HG03460 (cell line): Measurements from ENCODE around the gene RAD51B.
A peak's percentile ranks its signal among the peaks of the same experiment; 100 is the strongest.
"Not testable (repeated sequence)": the region's sequence is repeated elsewhere in the genome, so short reads cannot be mapped to it uniquely, and the experiment has no call there.

Experiments
- ATAC-seq: cut with Tn5 transposase; IDR thresholded peaks from one replicate; pipeline ENCODE4 v1.9.1; 2021; ENCODE audit not compliant: unreplicated experiment

Gene RAD51B

DNA sequence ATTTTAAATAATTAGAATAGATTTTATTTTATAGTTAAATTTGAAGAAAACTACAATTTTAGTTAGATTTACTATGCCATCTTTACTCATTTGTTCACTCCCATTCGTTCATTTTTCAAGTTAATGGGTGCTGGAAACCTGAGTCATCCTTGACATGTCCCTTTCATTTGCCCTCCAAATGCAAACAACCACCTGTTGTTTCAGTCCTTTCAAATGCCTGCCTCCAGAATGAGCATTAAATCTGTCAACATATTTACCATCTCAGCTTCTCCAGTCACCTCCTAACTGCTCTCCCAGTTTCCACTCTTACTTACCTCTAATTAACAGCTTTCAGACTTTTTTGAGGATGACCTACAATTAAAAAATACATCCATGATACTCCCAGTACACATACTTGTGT, 375.5 kb downstream of the RAD51B start:
- no peak for ATAC-seq

DNA sequence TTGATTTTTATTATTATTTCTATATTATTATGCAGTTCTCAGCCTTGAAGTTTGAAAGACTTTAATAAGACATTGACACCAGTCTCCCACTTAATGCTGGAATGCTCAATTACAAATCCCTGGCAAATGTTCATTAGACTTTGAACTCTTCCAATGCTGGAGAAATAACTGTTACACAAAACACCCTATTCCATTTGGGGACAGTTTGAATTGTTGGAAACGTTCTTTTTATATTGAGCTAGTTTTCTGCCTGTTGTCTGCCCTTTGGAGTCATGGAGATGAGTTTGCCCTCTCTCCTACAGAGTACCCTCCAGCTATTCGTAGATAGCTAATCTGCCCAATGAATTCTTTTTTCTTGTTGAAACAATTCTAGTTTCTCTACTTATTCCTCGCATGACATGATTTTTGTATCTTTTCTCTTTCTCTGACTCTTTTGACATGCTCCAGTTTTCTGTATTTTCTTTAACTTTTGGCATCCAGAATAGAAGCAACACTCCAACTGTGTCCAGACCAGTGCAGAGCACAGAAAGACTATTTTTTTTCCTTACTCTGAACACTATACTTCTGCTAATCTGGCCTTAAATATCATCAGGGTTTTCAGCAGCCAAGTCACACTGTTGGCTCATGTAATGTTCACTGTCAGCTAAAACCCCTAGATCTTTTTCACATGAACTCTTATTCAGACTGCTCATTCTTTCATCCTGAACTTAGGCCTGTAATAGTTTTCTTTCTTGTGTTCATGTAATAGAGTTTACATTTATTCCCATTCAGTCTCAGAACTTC, 379.3 kb downstream of the RAD51B start:
- ATAC-seq = no peak

DNA sequence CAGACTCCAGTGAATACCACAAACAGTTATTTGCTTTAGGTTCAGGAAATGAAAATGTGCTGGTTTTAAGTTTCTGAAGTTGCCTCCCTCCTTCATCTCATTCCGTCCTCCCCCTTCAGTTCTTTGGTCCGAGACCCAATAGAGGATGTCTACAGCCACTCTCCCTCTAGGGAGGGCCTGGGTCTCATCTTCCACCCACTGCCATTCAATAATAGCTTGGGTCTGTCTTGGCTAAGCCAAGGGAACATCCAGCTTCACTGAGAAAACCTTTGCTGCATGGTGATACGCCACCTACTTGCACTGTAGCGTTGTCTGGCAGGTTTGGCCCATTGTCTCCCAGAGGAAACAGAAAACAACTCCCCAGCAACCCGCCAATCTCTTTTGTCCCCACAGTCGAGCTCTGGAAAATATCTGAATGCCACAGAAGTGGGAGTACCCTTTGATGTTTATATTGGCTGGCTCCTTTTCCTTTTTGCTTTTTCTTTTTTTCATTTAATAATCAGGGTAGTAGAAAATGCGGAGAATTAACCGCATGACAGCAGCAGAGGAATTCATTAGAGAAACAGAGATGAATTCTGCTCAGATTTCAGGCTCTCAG, 380.1 kb downstream of the RAD51B start:
- ATAC-seq = no peak

GRCh38 chr14:68203871-68204270, 384.3 kb downstream of the RAD51B start:
- ATAC-seq = no peak

- no peak for ATAC-seq
These were observed 388.6 kb downstream of the RAD51B start for GRCh38 chr14:68208218-68208617.

DNA sequence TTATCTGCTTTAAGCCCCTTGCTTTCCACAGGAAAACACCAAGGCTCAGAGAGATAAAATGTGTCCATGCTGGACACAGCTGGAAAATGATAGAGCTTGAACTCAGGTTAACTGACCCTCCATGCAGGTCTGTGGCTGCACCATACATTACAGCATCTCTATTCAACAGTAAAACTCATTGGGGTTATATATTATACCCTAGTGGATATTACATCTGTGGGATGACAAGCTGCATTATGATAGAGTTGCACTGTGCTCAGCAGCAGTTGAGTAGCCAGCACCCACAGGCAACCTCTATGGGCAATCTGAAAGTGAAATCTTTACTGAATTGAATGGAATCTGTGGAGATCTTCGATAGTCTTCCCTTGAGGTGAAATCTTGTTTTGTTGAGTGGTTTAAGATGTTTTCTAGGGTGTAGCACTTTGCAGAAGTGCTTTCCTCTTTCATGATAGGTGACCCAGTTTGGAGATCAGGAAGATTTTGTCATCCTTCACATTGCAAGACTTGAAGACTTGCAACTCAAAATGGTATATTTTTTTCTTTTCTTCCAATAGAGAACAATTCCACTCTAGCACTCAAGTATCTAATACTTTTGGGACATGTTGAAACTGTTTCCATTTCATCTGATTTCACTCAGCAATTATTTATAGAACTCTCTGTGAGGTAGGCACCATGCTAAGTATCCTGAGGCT, 389.2 kb downstream of the RAD51B start:
- no peak for ATAC-seq

- ATAC-seq = peak; percentile 85
These were observed 391.2 kb downstream of the RAD51B start for GRCh38 chr14:68210729-68211299.

DNA sequence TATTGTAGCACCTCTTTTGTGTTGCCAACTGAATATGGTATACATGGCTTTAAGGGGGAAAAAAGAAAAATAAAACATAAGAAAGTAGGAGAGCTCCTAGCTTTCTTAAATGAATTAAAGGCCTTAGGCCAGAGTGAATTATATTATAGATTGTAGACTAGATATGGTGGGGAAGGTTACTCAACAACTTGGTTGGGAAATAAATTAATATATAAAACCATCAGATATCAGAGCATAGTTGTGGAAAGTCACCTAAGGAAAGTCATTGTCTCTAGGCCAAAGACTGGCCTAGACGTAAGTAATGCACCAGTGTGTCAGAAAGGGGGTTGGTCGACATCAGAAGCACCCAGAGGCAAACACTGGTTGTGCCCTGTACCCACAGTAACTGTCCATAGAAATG, 391.8 kb downstream of the RAD51B start:
- ATAC-seq = no peak

DNA sequence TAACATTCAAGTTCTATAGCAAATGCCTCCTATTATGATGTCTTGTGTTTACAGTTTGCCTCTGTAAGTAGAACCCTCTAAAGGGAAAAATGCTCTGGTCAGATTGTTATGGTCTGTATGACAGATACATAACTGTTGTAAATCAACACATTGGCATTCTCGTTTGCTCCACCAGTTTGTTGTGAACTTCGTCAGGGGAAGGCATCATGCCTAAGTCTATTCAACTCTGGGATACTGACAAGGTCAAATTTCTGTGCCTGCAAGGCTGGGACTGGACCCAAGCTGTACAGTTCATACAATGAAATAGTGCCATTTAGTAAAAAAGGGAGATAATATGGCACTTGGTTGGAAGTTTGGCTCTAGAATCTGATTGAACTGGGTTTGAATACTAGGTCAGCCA, 392.3 kb downstream of the RAD51B start:
- ATAC-seq = no peak

DNA sequence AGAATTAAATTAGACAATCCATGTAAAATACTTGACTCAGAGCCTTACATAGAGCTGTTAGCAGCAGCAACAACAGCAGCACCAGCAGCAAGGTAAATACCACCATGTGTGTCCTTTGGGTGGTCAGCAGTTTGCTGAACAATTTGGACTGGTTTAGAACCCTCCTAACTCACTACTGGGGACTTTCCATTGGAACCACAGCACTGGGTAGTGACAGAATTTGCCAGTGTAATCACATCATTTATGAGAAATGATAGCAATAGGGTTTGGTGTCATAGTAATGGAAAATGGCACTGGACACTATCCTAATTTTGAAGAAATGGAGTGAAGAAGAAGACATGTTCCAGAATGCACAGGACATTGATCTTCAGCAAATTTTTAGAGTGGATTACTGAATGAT, 392.8 kb downstream of the RAD51B start:
- ATAC-seq = no peak

GRCh38 chr14:68214431-68214830, 394.9 kb downstream of the RAD51B start:
- no peak for ATAC-seq

DNA sequence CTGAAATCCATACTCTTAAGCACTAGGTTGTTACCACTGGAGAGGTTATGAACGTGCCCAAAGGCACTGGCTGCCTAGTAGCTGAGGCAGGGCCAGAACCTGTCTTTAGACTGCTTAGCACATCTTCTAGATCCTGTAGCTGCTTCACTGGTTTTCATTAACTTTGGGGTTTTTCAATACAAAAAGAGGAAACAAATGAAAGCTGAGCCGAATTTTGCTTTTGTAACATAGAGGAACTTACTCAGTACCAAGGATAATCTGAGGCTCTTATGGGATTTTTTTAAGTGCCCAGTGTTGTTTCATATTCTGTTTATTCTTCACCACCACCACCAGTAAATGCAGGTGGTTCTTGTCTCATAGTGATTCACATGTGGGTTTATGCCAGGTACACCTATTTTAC, 396.1 kb downstream of the RAD51B start:
- no peak for ATAC-seq

- no peak for ATAC-seq
These were observed 396.5 kb downstream of the RAD51B start for GRCh38 chr14:68216079-68216478.

DNA sequence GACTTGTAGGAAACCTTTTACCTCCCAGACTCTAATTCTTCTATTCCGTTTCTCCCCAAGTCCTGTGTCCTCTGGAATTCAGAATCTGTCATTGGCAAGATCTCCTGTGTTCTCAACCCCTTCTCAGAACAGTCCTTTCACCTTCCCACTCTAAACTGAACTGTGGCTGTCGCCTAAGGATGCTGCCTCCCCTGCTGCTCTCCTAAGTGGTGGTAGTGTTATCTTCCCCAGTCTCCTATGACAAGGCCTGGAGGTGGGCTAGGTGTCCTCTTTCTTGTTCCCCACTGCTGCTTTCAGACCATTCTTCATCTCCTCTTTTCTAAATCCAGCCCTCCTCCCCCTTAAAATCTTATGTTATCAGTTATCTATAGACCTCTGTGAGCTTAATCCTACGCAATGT, 397.4 kb downstream of the RAD51B start:
- ATAC-seq = no peak

DNA sequence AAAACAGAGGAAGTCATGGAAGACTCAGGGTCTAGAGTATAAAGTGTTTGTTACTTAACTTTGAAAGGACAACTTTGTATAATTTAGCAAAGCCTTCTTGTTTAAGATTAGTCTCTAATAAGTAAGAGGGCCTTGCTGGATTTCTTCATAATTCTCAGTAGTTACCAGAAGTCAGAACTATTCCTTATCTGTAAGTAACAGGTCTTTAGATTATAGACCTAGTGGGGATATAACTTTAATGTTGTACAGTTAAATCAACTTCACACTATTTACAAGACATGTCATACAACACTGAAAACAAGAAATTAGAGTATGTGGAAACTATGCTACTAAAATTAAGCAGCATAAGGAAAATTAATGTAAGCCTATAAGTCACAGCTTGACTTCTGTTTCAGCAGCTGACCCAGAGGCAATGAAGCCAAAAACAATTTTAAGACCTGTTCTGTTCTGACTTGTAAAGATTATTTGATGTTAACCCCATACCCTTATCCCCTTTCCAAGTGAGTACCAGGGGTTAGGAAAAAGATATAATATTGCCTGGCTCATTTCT, 398.3 kb downstream of the RAD51B start:
- no peak for ATAC-seq

DNA sequence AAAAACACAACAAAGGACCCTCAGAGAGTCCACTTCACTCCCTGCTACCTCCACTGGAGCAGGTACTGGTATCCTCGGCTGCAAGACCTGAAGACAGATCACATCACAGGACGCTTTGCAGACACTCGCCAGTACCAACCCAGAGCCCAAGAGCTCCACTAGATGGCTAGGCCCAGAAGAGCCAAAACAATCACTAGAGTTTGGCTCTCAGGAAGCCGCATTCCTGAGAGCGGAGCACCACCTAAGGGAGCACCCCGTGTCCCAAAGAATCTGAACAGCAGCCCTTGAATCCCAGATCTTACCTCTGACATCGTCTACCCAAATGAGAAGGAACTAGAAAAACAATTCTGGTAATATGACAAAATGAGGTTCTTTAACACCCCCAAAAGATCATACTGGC, 399.8 kb downstream of the RAD51B start:
- no peak for ATAC-seq

GRCh38 chr14:68221046-68221445, 401.5 kb downstream of the RAD51B start:
- ATAC-seq = not testable (repeated sequence)

DNA sequence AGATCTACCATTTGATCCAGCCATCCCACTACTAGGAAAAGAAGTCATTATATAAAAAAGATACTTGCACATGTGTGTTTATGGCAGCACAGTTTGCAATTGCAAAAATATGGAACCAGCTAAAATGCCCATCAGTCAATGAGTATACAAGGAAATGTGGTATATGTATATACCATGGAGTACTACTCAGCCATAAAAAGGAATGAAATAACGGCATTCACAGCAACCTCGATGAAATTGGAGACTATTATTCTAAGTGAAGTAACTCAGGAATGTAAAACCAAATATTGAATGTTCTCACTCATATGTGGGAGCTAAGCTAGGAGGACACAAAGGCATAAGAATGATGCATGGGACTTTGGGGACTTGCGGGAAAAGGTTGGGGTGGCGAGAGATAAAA, 402.6 kb downstream of the RAD51B start:
- no peak for ATAC-seq

DNA sequence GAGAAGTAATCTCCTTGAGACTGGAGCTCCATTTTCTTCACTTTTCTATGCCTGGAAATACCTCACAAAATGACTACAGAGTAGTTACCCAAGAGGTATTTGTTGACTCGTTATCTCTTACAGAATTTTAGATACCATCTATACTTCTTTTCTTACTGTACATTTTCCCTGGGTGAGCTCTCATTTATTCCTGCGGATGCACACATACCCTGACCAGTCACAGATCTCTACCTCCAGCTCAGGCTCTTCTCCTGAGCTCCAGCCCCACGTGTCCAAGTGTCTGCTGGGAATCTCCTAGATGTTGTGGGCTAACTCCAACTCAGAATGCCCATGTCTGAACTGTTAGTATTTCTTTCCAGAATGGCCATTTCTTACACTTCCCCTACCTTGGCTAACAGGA, 403.1 kb downstream of the RAD51B start:
- ATAC-seq = no peak

- no peak for ATAC-seq
These were observed 404.1 kb downstream of the RAD51B start for GRCh38 chr14:68223631-68224030.

GRCh38 chr14:68225321-68225720, 405.7 kb downstream of the RAD51B start:
- ATAC-seq = no peak

GRCh38 chr14:68226523-68226922, 406.9 kb downstream of the RAD51B start:
- ATAC-seq = no peak
